Umbilical cord (tissue), 2 donors: ENCODE results near the gene HNRNPDL. TPM values are rescaled to one million over a fixed set of nuclear protein-coding genes. Genes with fewer than 3 reads are reported as not detected.
"Not testable (repeated sequence)": the region's sequence is repeated elsewhere in the genome, so short reads cannot be mapped to it uniquely, and the experiment has no call there.

Source experiments
- DNase-seq: peaks from one replicate; pipeline ENCODE4 v3.0.0-alpha.2; 2015; ENCODE audit warnings: low spot score
- total RNA-seq: library from RNA; depleted of rRNA; stranded (reverse); fragments of >200 nt; gene quantifications from one replicate; pipeline ENCODE4 v1.2.3, GENCODE V29; 2014; ENCODE audit warnings: low replicate concordance; ENCODE audit not compliant: insufficient read depth

The HNRNPDL gene
- total RNA-seq, 1 donor from 2014 or later = 191 TPM

DNA sequence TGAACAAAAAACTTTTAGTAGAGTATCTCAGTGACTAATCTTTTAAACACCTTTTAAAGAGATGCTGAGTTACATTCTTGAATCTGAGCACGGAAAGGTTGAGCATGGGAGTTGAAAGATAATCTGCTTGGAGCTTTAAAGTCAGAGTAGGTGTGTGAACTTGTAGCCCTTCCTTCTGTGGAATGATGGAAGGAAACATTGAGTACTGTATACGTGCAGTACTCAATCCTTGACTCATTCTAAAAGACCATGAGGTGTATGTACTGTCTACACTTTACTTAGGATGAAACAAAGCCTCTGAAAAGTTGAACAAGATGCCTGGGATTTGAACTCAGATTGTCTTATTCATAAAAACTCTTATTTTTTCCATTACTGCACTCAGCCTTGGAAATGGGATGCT lies 3.5 kb upstream of the HNRNPDL start:
- DNase-seq = no peak

DNA sequence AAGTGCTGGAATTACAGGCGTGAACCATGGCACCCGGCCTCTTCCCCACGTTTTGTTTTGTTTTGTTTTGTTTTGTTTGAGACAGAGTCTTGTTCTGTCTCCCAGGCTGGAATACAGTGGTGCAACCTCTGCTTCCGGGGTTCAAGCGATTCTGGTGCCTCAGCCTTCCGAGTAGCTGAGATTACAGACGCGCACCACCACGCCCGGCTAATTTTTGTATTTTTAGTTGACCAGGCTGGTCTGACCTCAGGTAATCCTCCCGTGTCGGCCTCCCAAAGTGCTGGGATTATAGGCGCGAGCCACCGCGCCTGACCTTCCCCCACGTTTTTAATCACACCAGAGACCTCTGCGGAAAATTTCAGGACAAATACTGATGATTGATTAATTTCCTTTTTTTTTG lies 2.3 kb upstream of the HNRNPDL start:
- DNase-seq = no peak

DNA sequence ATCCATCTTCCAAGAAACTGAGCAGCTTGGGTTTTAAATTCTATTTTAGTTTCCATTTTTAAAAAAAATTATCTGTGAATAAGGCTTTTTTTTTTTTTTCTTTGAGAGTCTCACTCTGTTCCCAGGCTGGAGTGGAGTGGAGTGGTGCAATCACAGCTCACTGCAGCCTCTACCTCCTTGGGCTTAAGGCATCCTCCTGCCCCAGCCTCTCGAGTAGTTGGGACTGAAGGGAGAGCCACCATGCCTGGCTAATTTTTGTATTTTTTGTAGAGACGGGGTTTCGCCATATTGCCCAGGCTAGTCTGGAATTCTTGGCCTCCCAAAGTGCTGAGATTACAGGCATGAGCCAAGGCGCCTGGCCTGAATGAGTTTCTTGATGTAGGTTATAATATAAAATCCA lies 1.6 kb upstream of the HNRNPDL start:
- DNase-seq = no peak

DNA sequence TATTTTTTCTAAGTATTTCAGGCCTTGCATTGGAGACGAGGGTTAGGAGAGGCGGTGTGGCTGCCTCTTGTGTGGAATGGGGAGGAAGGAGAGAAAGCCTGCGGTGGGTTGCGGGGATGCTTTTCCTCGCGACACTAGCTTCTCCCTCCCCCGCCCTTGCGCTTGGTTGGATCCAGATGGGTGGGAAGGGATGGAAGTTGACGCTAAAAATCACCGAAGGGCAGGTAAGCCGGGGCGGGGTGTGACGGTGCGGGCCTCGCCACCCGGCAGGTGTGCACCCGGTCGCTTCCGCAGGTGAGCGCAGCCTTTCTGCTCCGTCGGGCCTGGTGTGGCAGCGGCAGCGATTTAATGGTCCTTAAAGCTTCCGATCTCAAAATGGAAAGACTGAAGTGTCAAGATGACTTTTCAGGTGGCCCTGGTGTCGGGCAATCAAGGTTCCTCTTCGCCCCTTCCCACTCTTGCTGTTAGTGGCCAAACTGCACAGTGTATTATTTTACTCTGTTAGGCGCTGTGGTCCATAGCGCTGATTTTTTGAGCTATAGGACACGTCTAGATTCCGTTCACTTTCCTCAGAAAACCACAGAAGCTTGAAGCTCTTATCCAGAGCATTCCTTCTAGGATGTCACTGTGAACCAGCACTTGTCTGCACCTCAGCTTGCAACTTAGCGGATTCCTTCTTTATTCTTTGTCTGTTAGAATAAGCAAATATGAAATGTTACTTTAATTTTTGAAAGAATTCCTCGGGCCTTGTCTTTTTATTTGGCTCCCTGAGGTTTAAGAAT lies 893 bp upstream of the HNRNPDL start:
- DNase-seq = peak; percentile 11

DNA sequence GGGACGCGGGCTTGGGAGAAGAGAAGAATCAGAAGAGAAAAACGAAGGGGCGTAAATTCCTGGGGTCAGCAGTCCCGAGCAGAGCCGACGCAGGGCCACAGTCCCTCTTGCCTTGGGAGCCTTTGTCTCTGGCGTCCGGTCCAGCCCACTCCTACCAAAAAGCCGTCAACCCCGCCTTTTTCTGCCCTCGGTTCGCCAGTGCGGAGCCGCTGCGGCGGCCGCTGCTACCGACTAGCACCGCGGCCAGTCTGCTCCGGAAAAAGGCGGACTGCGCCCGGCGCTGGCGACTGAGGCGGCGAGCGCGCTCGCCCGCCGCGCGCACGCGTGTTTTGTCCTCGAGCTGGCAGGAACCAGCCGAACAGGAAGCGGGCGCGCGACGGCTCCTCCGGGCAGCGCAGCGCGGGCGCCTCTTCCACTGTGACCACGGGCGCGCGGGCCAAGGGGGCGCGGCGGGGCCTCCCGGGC lies 502 bp downstream of the HNRNPDL start:
- DNase-seq = no peak

DNA sequence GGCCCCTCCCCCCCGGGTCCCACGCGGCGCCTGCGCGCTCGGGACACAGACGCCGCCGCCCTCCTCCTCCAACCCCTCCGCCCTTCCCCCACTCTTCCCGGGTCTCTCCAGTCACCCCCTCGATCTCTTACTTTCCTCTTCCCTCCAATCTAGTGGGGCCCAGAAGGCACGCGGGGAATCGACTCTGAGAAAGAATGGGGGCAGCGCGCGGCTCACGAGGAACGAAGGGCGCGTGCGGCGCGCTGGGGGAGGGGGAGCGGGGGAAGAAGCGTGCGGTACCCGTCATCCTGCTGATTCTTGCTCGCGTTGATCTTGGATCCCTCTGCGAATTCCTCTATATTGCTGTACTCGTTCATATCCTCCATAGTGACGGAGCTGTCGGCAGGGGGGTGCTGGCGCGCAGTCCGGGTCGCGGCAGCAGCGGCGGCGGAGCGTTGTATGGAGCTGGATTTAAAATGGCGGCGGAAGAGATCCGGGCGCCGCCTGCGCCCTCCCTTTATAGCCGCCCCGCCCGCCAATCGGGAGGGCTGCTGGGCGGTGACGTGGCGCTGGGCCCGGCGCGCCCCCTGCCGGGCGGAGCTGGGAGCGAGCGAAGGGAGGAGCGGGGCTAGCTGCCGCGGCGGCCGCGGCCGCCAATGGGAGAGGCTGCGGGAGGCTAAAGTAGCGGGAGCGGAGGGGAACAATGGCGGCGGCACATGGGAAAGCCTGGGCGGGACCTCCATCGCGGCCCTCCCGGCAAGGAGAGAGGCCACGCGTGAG lies 1.1 kb downstream of the HNRNPDL start:
- peak; percentile 96 for DNase-seq

DNA sequence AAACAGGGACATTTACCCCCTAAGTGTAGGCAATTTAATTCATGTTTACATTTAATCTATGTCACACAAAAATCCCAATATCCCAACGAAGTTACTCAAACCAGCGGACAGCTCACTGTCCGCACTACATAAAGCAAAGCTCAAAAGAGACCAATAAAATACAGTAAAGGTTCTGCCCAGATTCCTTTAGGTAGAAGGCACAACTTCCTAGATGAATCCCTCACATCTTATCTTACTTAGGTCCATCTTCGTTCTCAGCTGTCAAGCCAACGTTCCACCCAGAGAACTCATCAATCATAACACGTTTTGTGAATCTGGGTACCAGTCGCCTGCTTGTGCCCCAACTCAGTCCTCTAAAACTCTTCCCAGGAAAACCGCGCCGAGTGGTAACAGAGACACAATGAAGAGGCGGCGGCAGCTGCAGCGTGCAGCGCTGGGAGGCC lies 1.7 kb downstream of the HNRNPDL start:
- no peak for DNase-seq

DNA sequence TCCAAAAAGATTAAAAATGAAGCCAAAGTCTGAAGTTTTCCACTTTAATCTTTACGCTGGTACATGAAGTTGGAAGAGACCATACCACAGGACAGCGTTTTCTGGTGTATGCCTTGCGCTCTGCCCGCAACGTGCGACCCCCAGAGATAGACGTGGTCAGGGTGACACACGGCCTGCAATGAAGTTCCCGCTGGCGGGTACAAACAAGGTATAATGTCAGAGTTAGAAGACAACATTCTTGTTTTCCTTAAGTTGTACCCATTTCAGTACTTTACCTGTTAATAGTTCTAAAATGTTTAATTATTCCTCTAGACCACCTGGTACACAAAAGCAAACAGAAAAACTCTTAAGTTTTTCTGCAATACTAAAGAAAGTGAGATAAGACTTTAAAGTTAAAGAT lies 4.8 kb downstream of the HNRNPDL start:
- no peak for DNase-seq

DNA sequence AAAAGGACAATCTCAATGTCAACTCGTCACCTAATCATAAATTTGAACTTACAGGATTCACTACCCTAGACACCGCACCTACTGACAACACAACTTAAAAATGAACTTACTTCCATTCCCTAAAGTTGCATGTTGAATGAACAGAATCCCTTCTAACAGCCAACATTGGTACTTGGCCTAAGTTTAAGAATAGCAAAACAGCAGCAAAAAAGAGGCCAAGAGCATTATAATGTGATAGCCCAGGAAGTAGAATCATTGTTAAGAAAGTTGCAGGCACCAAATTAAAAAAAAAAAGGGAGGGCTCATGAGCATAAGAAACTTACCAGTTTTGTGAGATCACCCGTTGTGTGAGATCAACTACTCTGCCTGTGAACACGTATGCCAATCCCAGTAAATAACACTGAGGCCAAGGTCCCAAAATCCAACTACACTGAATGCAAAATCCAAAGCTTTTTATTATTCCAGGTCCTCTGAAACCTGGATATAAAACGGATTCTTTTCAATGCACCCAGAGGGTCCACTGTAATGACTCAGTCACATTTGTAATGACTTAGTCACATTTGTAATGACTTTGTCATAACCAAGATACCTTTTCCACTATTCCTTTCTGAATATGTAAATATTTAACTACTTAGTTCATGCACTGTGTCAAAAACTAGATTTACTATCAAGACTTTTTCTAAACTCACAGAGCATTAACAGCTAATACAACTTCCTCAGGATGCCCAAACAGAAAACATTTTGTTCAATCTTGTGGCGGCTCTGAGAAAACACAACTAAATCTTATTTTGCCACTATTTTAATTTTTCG lies 6.8 kb downstream of the HNRNPDL start:
- no peak for DNase-seq

DNA sequence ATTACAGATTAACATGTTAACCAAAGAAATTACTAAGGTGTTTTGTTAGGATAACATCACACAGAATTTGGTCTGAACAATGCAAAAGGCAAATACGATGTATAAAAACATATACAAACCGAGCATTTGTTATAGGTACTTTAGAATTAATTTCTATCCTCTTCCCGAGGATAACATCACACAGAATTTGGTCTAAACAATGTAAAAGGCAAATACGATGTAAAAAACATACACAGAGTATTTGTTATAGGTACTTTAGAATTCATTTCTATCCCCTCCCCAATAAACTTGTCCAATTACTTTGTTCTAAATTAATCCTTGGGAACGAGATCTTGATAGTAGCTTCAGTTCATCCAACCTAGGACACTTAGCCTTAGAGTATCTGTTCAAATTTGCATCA lies 7.6 kb downstream of the HNRNPDL start:
- DNase-seq = no peak

DNA sequence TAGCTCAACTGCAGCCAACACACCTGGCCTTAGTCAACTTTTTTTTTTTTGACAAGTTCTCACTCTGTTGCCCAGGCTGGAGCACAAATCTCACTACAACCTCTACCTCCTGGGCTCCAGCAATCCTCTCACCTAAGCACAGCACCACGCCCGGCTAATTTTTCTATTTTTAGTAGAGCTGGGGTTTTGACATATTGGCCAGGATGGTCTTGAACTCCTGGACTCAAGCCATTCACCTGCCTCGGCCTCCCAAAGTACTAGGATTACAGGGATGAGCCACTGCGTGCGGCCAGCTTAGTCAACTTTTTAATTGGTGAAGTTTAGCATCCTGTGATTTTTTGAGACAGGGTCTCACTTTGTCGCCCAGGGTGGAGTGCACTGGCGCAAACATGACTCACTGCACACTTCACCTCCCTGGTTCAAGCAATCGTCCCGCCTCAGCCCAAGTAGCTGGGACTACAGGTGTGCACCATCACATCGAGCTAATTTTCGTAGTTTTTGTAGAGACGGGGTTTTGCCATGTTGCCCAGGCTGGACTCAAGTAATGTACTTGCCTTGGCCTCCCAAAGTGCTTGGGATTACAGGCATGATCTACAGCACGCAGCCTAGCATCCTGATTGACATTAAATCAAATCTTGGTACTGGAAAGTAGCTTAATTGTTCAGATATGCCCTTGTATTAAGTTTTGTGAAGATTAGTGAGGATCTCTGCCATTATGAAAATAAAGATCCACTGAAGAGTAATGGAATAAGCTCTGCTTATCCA lies 8.3 kb downstream of the HNRNPDL start:
- no peak for DNase-seq

DNA sequence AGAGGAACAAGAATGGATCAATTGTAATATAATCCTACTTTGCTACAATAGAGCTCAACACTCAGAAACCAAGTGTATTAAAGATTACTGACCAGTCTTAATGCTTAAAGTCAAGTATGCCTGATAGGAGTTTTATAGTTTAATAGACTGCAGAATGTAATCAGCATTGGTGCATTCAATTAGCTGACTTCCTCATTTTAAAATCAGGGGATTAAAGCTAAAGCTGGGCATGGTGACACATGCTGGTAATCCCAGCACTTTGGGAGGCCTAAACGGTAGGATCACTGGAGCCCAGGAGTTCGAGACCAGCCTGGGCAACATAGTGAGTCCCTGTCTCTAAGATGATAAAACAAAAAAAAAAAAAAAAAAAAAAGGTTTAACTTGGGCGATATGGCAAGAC lies 10.8 kb downstream of the HNRNPDL start:
- no peak for DNase-seq

DNA sequence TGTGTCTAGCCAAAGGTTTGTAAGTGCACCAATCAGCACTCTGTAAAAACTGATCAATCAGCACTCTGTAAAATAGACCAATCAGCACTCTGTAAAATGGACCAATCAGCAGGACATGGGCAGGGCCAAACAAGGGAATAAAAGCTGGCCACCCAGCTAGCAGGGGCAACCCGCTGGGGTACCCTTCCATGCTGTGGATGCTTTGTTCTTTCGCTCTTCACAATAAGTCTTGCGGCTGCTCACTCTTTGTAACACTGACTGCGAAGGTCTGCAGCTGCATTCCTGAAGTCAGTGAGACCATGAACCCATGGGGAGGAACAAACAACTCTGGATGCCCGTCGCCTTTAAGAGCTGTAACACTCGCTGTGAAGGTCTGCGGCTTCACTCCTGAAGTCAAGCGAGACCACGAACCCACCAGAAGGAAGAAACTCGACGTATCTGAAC lies 14.3 kb downstream of the HNRNPDL start:
- DNase-seq = no peak

DNA sequence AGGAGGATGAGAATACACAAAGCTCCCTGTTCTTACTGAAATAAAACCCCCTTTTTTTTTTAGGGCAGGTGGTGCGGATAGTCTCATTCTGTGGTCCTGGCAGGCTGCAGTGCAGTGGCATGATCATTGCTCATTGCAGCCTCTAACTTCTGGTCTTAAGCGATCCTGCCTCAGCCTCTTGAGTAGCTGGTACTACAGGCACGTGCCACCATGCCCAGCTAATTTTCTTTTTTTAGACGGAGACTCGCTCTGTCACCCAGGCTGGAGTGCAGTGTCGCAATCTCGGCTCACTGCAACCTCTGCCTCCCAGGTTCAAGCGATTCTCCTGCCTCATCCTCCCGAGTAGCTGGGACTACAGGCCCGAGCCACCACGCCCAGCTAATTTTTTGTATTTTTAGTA lies 15.2 kb downstream of the HNRNPDL start:
- DNase-seq = not testable (repeated sequence)

DNA sequence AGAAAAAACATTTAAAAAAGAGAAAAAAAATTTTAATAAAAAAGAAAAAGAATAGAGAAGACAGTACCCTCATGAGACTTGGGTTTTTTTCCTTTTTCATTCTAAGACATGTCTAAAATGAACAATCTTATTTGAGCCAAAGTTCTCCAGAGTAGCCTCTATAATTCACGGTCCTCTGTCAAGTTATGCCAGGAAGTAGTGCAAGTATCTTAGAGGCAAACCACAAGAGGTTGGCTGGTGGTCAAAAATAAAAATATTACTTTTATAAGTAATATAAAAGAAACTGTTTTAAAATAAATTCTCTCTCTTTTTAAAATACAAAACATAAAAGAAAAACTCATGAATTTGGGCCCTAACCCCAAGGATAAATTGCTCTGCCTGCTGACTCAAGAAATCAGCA lies 26.5 kb downstream of the HNRNPDL start:
- no peak for DNase-seq

DNA sequence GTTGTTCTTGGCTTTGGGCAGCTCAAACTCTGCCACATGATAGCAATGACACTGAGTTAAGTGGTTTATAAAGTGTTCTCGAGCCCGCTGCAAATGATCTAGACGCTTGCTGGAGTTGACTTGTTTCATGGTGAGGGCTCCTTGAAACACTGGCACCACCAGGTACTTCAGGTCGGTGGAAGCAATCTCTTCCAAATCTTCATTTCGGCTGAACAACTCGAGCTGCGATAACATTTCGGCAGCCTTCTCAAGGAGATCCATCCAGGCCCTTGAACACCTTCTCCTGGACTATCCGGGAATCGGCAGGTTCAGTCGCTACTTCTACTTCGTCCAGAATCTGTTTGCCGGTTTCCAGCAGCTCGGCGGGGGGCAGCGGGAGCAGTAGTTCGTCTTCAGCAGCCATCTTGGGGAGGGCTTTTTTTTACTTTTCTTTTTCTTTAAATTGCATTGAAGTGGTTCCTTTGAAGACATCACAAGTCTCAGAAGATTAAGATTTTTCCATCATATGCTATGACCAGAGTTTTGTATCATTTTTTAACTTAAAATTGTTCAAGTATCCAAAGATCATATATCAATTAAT lies 28.0 kb downstream of the HNRNPDL start:
- no peak for DNase-seq

DNA sequence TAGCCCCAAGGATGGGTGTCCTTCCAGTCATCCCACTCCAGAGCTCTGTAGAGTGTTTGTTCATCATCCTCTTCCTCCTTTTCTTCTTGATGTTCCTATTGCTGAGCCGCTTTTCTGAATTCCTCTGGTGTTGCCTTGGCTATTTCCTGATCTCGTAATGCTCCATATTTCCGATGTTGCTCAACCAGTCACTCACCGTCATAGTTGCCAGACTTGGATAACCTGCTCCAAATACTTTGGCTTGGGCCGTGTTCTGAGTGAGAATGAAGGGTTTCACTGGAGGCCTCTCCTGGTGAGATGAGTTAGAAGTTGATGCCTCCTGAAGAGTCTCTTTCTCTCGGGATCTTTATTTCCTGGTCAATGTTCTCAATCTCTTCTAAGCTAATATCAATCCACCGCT lies 28.7 kb downstream of the HNRNPDL start:
- DNase-seq = no peak

DNA sequence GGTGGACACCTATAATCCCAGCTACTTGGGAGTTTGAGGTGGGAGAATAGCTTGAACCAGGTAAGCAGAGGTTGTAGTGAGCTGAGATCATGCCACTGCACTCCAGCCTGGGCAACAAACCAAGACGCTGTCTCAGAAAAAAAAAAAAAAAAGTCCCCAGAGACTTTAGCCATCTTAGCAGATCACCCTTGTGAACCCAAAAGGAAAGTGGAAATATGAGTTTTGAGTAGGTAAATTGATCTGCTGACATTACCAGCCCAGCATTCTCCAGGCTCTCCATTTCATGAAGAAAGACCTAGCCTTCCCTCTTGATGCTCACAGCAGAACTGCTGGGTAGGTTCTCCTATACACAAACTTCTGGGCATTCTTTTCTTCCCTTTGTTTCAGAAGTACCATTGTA lies 32.0 kb downstream of the HNRNPDL start:
- DNase-seq = no peak

DNA sequence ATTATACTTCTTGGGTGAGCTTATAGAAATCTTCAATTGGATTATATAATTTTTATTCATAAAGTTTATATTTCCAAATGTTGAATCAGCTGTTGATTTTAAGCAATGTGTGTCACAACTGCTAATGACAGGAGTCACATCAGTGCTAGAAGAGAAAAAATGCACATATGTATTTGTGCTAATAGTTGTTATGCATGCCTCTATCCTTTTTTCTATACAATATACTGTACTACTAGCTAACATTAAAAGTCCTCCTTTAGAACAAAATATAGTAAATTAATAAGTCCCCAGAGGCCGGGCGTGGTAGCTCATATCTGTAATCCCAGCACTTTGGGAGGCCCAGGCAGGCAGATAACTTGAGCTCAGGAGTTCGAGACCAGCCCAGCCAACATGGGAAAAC lies 32.7 kb downstream of the HNRNPDL start:
- no peak for DNase-seq

DNA sequence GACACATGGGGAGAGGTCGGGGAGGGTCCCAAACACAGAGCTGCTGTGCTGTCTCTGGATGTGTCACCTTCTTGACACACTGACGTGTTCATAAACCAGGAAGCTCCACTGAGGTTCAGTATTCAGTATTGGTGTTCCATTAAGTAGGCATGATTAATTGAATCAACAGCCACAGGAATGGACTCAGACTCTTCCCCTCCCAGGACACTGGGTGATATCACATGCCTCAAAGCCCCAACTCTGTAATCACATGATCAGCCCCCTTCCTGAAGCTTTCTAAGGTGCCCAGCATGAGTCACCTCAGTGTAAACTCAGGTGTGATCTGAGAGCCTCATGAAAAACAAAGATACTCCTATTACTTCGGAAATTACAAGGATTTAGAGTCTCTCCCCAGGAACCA lies 35.4 kb downstream of the HNRNPDL start:
- no peak for DNase-seq

DNA sequence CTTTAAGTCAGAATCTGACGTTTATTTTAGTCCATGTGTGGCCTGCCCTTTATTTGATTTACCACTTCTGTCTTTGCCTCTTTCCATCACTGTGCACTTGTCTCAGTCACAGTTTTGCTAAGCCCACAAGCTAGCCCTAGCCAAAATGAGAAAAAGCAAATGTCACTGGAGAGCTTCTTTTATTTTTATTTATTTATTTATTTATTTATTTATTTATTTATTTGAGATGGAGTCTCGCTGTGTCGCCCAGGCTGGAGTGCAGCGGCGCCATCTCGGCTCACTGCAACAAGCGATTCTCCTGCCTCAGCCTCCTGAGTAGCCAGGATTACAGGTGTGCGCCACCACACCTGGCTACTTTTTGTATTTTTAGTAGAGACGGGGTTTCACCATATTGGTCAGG lies 40.2 kb downstream of the HNRNPDL start:
- not testable (repeated sequence) for DNase-seq
